HepG2 (cell line): Measurements from ENCODE around the gene SRSF8. TPM values are rescaled to one million over a fixed set of nuclear protein-coding genes. Genes with fewer than 3 reads are reported as not detected.

Experiments used
- ATAC-seq: fragments of 200-7000 bp; cut with Tn5 transposase; 3 replicates; pipeline ENCODE4 v1.9.1; 2020; ENCODE audit warnings: mild to moderate bottlenecking, moderate library complexity
- BruUV-seq: library from RNA; stranded (reverse); fragments of 400-500 nt; replicated peaks from 2 replicates; lab custom pipeline; 2021; lab: Mats Ljungman, UMichigan
- CTCF ChIA-PET: fragments of 300-600 bp; formaldehyde crosslinking; extraction: SDS; loops from one replicate; lab custom pipeline; 2021; ENCODE audit warnings: low total read pairs, inconsistent platforms, low intra/inter-chr PET ratio; lab: Yijun Ruan, JAX
- POLR2A ChIA-PET: fragments of 350-600 bp; sonication (Branson Sonifier 250); formaldehyde crosslinking; loops from one replicate; lab custom pipeline; 2020; ENCODE audit warnings: antibody characterized with exemption, inconsistent platforms; lab: Yijun Ruan, JAX
- DNase-seq: peaks from one replicate; pipeline ENCODE4 v3.0.0-alpha.2; 2015; ENCODE audit warnings: low spot score
- FAIRE-seq: peaks from 3 replicates; lab custom pipeline; 2011; peaks lifted over from hg19 to GRCh38; lab: Jason Lieb, UNC
- H2AFZ ChIP-seq: one replicate; pipeline ENCODE4 v1.6.1; 2011; ENCODE audit warnings: low read length, inconsistent platforms
- H3K27ac ChIP-seq: fragments of 300-600 bp; 3 replicates; pipeline ENCODE4 v1.8.0; 2011; ENCODE audit warnings: mixed run types, mild to moderate bottlenecking, mixed read lengths, low read length, inconsistent platforms; ENCODE audit not compliant: insufficient read depth; ENCODE audit errors: extremely low read length
- H3K27me3 ChIP-seq, 2 experiments: fragments of 200-600 bp in 1 of 2; 2 replicates in 1 of 2; 3 replicates in 1 of 2; pipeline versions ENCODE4 v1.6.0 to v1.8.0; 2011; ENCODE audit warnings: low read length in 2 of 2, mild to moderate bottlenecking in 2 of 2, moderate library complexity in 2 of 2, inconsistent platforms in 1 of 2; ENCODE audit not compliant: insufficient read depth in 2 of 2, control insufficient read depth in 1 of 2
- H3K36me3 ChIP-seq, 2 experiments: fragments of 200-600 bp in 1 of 2; replicated peaks in 1 of 2; 2 replicates in 1 of 2; 3 replicates in 1 of 2; pipeline versions ENCODE4 v1.5.1 to v1.8.0; 2011; ENCODE audit warnings: low read length in 2 of 2, inconsistent platforms in 1 of 2; ENCODE audit not compliant: insufficient read depth in 2 of 2, control insufficient read depth in 1 of 2
- H3K4me1 ChIP-seq: 2 replicates; pipeline ENCODE4 v1.5.1; 2012; ENCODE audit warnings: low read length, inconsistent platforms; ENCODE audit not compliant: insufficient read depth
- H3K4me2 ChIP-seq: 2 replicates; pipeline ENCODE4 v1.6.0; 2011; ENCODE audit warnings: low read depth, low read length, inconsistent platforms
- H3K4me3 ChIP-seq, 3 experiments: fragments of 200-600 bp in 1 of 3; sonication (generic), shearing (Covaris generic) in 1 of 3; replicated peaks in 1 of 3; 2 replicates each; pipeline ENCODE4 v1.5.1; 2011 to 2016; ENCODE audit warnings: low read length in 3 of 3, inconsistent platforms in 2 of 3, low read depth in 2 of 3, mild to moderate bottlenecking in 2 of 3, control low read depth in 1 of 3, mixed read lengths in 1 of 3; ENCODE audit not compliant: insufficient read depth in 1 of 3
- H3K79me2 ChIP-seq: one replicate; pipeline ENCODE4 v1.6.1; 2011; ENCODE audit warnings: low read length, inconsistent platforms; ENCODE audit not compliant: insufficient read depth
- H3K9ac ChIP-seq: 2 replicates; pipeline ENCODE4 v1.6.0; 2011; ENCODE audit warnings: mild to moderate bottlenecking, low read depth, low read length, inconsistent platforms; ENCODE audit not compliant: insufficient read depth
- H3K9me3 ChIP-seq: 2 replicates; pipeline ENCODE4 v1.5.1; 2012; ENCODE audit warnings: mild to moderate bottlenecking, low read length
- H4K20me1 ChIP-seq: 2 replicates; pipeline ENCODE4 v1.6.0; 2011; ENCODE audit warnings: inconsistent platforms, mild to moderate bottlenecking, low read length, moderate library complexity; ENCODE audit not compliant: insufficient read depth
- CBX2 ChIP-seq, 2 experiments: fragments of 200-600 bp in 1 of 2; sonication (generic); formaldehyde crosslinking in 1 of 2; IDR thresholded peaks; 2 replicates each; pipeline versions ENCODE4 v1.7.0 to v1.8.1; 2018 to 2022; ENCODE audit warnings: low read depth in 2 of 2, low read length in 1 of 2, mild to moderate bottlenecking in 1 of 2, missing genetic modification reagents in 1 of 2
- EEA1 ChIP-seq: sonication (generic); formaldehyde crosslinking; IDR thresholded peaks from 2 replicates; pipeline ENCODE4 v1.5.1; 2020; ENCODE audit warnings: mild to moderate bottlenecking, missing genetic modification reagents, borderline replicate concordance
- EZH2 ChIP-seq: conservative IDR thresholded peaks from 2 replicates; pipeline ENCODE4 v1.6.1; 2012; ENCODE audit warnings: mild to moderate bottlenecking, low read depth, low read length, moderate library complexity
- NR1H2 ChIP-seq: sonication (generic); formaldehyde crosslinking; IDR thresholded peaks from 2 replicates; pipeline ENCODE4 v1.8.1; 2022; ENCODE audit warnings: low read depth, missing genetic modification reagents, borderline replicate concordance
- PAF1 ChIP-seq: IDR thresholded peaks from 2 replicates; pipeline ENCODE4 v1.6.1; 2016; ENCODE audit warnings: missing genetic modification reagents, missing compliant biosample characterization
- SOX13 ChIP-seq, 3 experiments: fragments of 450-650 bp in 1 of 3; sonication (generic) in 1 of 3; formaldehyde crosslinking in 1 of 3; IDR thresholded peaks in 2 of 3; conservative IDR thresholded peaks in 1 of 3; 2 replicates each; pipeline versions ENCODE4 v1.5.0 to v1.6.1; 2016 to 2020; ENCODE audit warnings: antibody characterized with exemption in 1 of 3, mild to moderate bottlenecking in 1 of 3, missing compliant biosample characterization in 1 of 3, missing genetic modification reagents in 1 of 3, moderate library complexity in 1 of 3
- ZBTB10 ChIP-seq: sonication (generic); formaldehyde crosslinking; IDR thresholded peaks from 2 replicates; pipeline ENCODE4 v1.4.0; 2020; ENCODE audit warnings: missing genetic modification reagents, borderline replicate concordance
- ZNF180 ChIP-seq: sonication (generic); formaldehyde crosslinking; IDR thresholded peaks from 2 replicates; pipeline ENCODE4 v1.4.0; 2020; ENCODE audit warnings: low read depth, missing genetic modification reagents, borderline replicate concordance
- WGBS: methylation state at CpG from one replicate; pipeline ENCODE4 v1.1.6; 2017; ENCODE audit warnings: low lambda C conversion rate; 5-methylcytosine and 5-hydroxymethylcytosine counted together
- in situ Hi-C: cut with HindIII; loops from 2 replicates; pipeline ENCODE4 v1.10.0; 2017; ENCODE audit warnings: low pct_unique_long_range_greater_than_20kb; ENCODE audit not compliant: extremely low pct_ligation_motif_present
- intact Hi-C: fragments of 100-400 bp; cut with micrococcal nuclease; formaldehyde crosslinking; loops from one replicate; pipeline ENCODE4 v1.10.0; 2022; ENCODE audit not compliant: unreplicated experiment
- polyA plus RNA-seq, 8 experiments: library from polyadenylated mRNA; depleted of rRNA in 3 of 8; stranded (reverse) in 7 of 8; unstranded in 1 of 8; fragments of >200 nt; fragmentation: Illumina TruSeq in 4 of 8; extraction: Trizol in 4 of 8; gene quantifications; 2 replicates each; pipeline versions ENCODE4 v1.2.1 to v1.2.3, GENCODE V29; 2011 to 2016; ENCODE audit warnings: low read depth in 4 of 8, missing spikeins in 1 of 8, mixed read lengths in 1 of 8; ENCODE audit not compliant: insufficient read depth in 1 of 8
- total RNA-seq, 5 experiments: library from RNA; depleted of rRNA; stranded (reverse); fragments of >200 nt; fragmentation: Illumina TruSeq; extraction: Trizol; gene quantifications; 2 replicates each; pipeline ENCODE4 v1.2.3, GENCODE V29; 2016; ENCODE audit warnings: low read depth in 1 of 5
- TF ChIP-seq, protein P1 (sequence below): sonication (generic); formaldehyde crosslinking; IDR thresholded peaks from 2 replicates; pipeline ENCODE4 v1.4.0; 2020; ENCODE audit warnings: missing genetic modification reagents
- TF ChIP-seq, protein P2 (sequence below): sonication (generic); formaldehyde crosslinking; IDR thresholded peaks from 2 replicates; pipeline ENCODE4 v1.4.0; 2020; ENCODE audit warnings: missing genetic modification reagents
- TF ChIP-seq, protein P3 (sequence below): sonication (generic); formaldehyde crosslinking; IDR thresholded peaks from 2 replicates; pipeline ENCODE4 v1.5.0; 2020; ENCODE audit warnings: mild to moderate bottlenecking, missing genetic modification reagents, moderate library complexity

The SRSF8 gene
- total and polyA plus RNA-seq, 2 of the 13 experiments (the other 11 are each of a cell fraction or from before 2014, with no cell fraction given), result 21.8 to 25.8 TPM

DNA sequence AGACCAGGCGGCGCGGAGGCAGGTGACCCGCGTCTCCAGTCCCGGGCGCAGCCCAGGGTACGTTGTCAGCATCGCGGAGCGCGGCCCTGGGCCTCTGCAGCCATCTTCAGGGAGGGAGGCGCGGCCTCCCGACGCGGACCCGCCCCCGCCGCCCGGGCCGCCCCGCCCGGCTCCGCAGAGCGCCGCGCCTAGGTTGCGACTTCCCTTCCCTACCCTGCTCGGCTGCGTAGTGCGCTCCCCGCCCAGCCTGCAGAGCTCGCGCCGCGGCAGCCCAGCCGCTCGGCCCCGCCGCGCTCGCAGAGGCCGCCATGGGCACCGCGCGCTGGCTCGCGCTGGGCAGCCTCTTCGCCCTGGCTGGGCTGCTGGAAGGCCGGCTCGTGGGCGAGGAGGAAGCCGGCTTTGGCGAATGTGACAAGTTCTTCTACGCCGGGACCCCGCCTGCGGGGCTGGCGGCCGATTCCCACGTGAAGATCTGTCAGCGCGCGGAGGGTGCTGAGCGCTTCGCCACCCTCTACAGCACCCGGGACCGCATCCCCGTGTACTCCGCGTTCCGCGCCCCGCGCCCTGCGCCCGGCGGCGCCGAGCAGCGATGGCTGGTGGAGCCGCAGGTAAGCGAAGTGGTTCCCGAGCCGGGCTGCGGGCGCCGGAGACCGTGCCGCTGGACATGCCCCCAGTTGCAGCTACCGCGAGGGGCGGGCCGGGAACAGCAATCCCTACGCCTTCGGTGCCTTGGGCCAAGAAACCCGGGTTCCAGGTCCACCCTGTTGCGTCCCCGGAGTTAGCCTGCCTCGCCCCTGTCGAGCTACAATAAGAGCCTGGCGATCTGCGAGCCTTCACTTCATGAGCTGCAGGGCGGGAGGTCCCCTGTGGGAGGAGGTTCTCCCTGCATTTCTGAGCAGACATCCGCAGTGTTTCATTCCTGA lies 23.2 kb downstream of the SRSF8 start, which contains the start of gene ENDOD1:
ENDOD1 (plus strand) TSS at position 227 of the 923 bp plus-strand sequence; CDS start at position 309, 82 bp downstream.
- FAIRE-seq (peak; percentile 40), ATAC-seq (peak; percentile 95), DNase-seq (peak; percentile 57)
- no peaks in the 10 kb centered on the region for H4K20me1 ChIP-seq
- peaks cover 44% of the 10 kb centered on the region for H3K4me1 ChIP-seq
- no peaks in the 10 kb centered on the region for H3K36me3 ChIP-seq
- H3K27me3 ChIP-seq, result 0 out of 5 replicates have a peak, but pooled peaks cover 1 to 2% of the 10 kb centered on the region in 2 experiments
- ChIA-PET POLR2A (interaction anchor here (1.6 to 3.6 kb wide), 3 partner anchors 22 to 700 kb away, joined by 5 to 48 read pairs (median 9); partner anchors contain the start of genes CEP57, CWC15, FAM76B and KDM4D), CTCF (no interaction called here)
- H2AFZ ChIP-seq, result peak within 1 kb of the TSS; percentile 8
- no peaks in the 10 kb centered on the region for H3K79me2 ChIP-seq
- peak within 1 kb of the TSS; percentile 65 for H3K9ac ChIP-seq
- intact Hi-C loops (loop anchor here (1.0 to 2.0 kb wide), 2 partner anchors 21 to 61 kb away; no protein-coding TSS in a partner anchor), in situ Hi-C loops (loop anchor here (25.0 kb wide), 1 partner anchor 147 kb away; the partner anchor contains the start of gene SESN3)
- peak within 1 kb of the TSS; percentile 84 to 86 (median 85) for H3K4me3 ChIP-seq
- no peaks in the 10 kb centered on the region for H3K9me3 ChIP-seq
- peak within 1 kb of the TSS; percentile 92 for H3K4me2 ChIP-seq
- 1% methylated on average over 27 of the region's 106 CpGs for WGBS
- no TSS peak for BruUV-seq
- no peak within 1 kb of the TSS for H3K27ac ChIP-seq
- TF ChIP-seq, protein P1, sequence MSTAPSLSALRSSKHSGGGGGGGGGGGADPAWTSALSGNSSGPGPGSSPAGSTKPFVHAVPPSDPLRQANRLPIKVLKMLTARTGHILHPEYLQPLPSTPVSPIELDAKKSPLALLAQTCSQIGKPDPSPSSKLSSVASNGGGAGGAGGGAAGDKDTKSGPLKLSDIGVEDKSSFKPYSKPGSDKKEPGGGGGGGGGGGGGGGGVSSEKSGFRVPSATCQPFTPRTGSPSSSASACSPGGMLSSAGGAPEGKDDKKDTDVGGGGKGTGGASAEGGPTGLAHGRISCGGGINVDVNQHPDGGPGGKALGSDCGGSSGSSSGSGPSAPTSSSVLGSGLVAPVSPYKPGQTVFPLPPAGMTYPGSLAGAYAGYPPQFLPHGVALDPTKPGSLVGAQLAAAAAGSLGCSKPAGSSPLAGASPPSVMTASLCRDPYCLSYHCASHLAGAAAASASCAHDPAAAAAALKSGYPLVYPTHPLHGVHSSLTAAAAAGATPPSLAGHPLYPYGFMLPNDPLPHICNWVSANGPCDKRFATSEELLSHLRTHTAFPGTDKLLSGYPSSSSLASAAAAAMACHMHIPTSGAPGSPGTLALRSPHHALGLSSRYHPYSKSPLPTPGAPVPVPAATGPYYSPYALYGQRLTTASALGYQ (CRISPR knock-in tag), result no peak
- TF ChIP-seq ZBTB10 (CRISPR knock-in tag) (no peak), ZNF180 (CRISPR knock-in tag) (no peak), PAF1 (CRISPR knock-in tag) (no peak), SOX13 (IDR thresholded peaks at IDR 0.05) (no peak), SOX13 (CRISPR knock-in tag; conservative IDR thresholded peaks at IDR 0.05 in 1 of 2, IDR thresholded peaks at IDR 0.05 in 1 of 2) (no peak), EZH2 (no peak), NR1H2 (CRISPR knock-in tag) (no peak), EEA1 (CRISPR knock-in tag) (no peak), CBX2 (IDR thresholded peaks at IDR 0.05; ENCODE audit: low read depth, low read length) (no peak), CBX2 (CRISPR knock-in tag; IDR thresholded peaks at IDR 0.05; ENCODE audit: low read depth) (no peak)
- TF ChIP-seq, protein P2, sequence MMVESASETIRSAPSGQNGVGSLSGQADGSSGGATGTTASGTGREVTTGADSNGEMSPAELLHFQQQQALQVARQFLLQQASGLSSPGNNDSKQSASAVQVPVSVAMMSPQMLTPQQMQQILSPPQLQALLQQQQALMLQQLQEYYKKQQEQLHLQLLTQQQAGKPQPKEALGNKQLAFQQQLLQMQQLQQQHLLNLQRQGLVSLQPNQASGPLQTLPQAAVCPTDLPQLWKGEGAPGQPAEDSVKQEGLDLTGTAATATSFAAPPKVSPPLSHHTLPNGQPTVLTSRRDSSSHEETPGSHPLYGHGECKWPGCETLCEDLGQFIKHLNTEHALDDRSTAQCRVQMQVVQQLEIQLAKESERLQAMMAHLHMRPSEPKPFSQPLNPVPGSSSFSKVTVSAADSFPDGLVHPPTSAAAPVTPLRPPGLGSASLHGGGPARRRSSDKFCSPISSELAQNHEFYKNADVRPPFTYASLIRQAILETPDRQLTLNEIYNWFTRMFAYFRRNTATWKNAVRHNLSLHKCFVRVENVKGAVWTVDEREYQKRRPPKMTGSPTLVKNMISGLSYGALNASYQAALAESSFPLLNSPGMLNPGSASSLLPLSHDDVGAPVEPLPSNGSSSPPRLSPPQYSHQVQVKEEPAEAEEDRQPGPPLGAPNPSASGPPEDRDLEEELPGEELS, result no peak
- TF ChIP-seq, protein P3, sequence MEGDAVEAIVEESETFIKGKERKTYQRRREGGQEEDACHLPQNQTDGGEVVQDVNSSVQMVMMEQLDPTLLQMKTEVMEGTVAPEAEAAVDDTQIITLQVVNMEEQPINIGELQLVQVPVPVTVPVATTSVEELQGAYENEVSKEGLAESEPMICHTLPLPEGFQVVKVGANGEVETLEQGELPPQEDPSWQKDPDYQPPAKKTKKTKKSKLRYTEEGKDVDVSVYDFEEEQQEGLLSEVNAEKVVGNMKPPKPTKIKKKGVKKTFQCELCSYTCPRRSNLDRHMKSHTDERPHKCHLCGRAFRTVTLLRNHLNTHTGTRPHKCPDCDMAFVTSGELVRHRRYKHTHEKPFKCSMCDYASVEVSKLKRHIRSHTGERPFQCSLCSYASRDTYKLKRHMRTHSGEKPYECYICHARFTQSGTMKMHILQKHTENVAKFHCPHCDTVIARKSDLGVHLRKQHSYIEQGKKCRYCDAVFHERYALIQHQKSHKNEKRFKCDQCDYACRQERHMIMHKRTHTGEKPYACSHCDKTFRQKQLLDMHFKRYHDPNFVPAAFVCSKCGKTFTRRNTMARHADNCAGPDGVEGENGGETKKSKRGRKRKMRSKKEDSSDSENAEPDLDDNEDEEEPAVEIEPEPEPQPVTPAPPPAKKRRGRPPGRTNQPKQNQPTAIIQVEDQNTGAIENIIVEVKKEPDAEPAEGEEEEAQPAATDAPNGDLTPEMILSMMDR, result 0 out of 2 replicates have a peak, but pooled peaks have one; percentile 7
